H9 (cell line): Measurements from ENCODE around the gene ENPP7. TPM values are rescaled to one million over a fixed set of nuclear protein-coding genes. Genes with fewer than 3 reads are reported as not detected.

Source experiments
- DNase-seq: peaks from one replicate; pipeline ENCODE4 v3.0.0-alpha.2; 2017
- H2AFZ ChIP-seq: one replicate; pipeline ENCODE4 v1.6.1; 2013; ENCODE audit warnings: mild to moderate bottlenecking, low read length, control low read depth, moderate library complexity
- H2AK5ac ChIP-seq: 2 replicates; pipeline ENCODE4 v1.6.1; 2013; ENCODE audit warnings: low read length, control low read depth, mixed read lengths; ENCODE audit not compliant: insufficient read length
- H2BK120ac ChIP-seq: one replicate; pipeline ENCODE4 v1.6.1; 2013; ENCODE audit warnings: low read depth, mild to moderate bottlenecking, low read length, control low read depth, inconsistent platforms; ENCODE audit not compliant: poor library complexity, severe bottlenecking
- H2BK12ac ChIP-seq: 2 replicates; pipeline ENCODE4 v1.6.1; 2013; ENCODE audit warnings: low read length, control low read depth, mixed read lengths, low read depth; ENCODE audit not compliant: insufficient read length
- H2BK15ac ChIP-seq: 2 replicates; pipeline ENCODE4 v1.6.1; 2013; ENCODE audit warnings: low read depth, low read length, control low read depth
- H2BK20ac ChIP-seq: one replicate; pipeline ENCODE4 v1.6.1; 2013; ENCODE audit warnings: low read depth, mild to moderate bottlenecking, low read length, control low read depth, inconsistent platforms; ENCODE audit not compliant: poor library complexity, severe bottlenecking
- H2BK5ac ChIP-seq: 2 replicates; pipeline ENCODE4 v1.6.1; 2013; ENCODE audit warnings: low read length, control low read depth, mixed read lengths; ENCODE audit not compliant: insufficient read length
- H3K14ac ChIP-seq: 2 replicates; pipeline ENCODE4 v1.6.1; 2013; ENCODE audit warnings: low read length, control low read depth; ENCODE audit not compliant: insufficient read depth
- H3K18ac ChIP-seq: 2 replicates; pipeline ENCODE4 v1.6.1; 2013; ENCODE audit warnings: low read depth, mild to moderate bottlenecking, mixed read lengths, low read length, control low read depth; ENCODE audit not compliant: insufficient read length
- H3K23ac ChIP-seq: 2 replicates; pipeline ENCODE4 v1.6.1; 2013; ENCODE audit warnings: low read length, control low read depth, mixed read lengths, low read depth; ENCODE audit not compliant: insufficient read length
- H3K23me2 ChIP-seq: 2 replicates; pipeline ENCODE4 v1.6.1; 2013; ENCODE audit warnings: low read depth, mild to moderate bottlenecking, mixed read lengths, low read length, control low read depth; ENCODE audit not compliant: insufficient read length, poor library complexity, severe bottlenecking
- H3K27ac ChIP-seq: 2 replicates; pipeline ENCODE4 v1.5.1; 2013; ENCODE audit warnings: low read length, control low read depth, mixed read lengths, low read depth; ENCODE audit not compliant: insufficient read length
- H3K27me3 ChIP-seq: 2 replicates; pipeline ENCODE4 v1.6.1; 2013; ENCODE audit warnings: low read length, control low read depth, inconsistent platforms; ENCODE audit not compliant: insufficient read depth
- H3K4ac ChIP-seq: 2 replicates; pipeline ENCODE4 v1.6.1; 2013; ENCODE audit warnings: low read depth, mild to moderate bottlenecking, control low read depth, inconsistent platforms, low read length, moderate library complexity
- H3K4me1 ChIP-seq: 2 replicates; pipeline ENCODE4 v1.6.1; 2013; ENCODE audit warnings: low read length, control low read depth, inconsistent platforms; ENCODE audit not compliant: insufficient read depth
- H3K4me2 ChIP-seq: 2 replicates; pipeline ENCODE4 v1.6.1; 2013; ENCODE audit warnings: low read length, control low read depth, mixed read lengths; ENCODE audit not compliant: insufficient read length, insufficient read depth
- H3K56ac ChIP-seq: 2 replicates; pipeline ENCODE4 v1.6.1; 2013; ENCODE audit warnings: low read depth, mild to moderate bottlenecking, mixed read lengths, low read length, control low read depth; ENCODE audit not compliant: insufficient read length
- H3K79me1 ChIP-seq: 2 replicates; pipeline ENCODE4 v1.6.1; 2013; ENCODE audit warnings: low read depth, mild to moderate bottlenecking, moderate library complexity, low read length, control low read depth, inconsistent platforms; ENCODE audit not compliant: insufficient read depth, poor library complexity, severe bottlenecking
- H3K79me2 ChIP-seq: 2 replicates; pipeline ENCODE4 v1.6.1; 2013; ENCODE audit warnings: low read length, control low read depth, inconsistent platforms; ENCODE audit not compliant: insufficient read depth
- H3K9ac ChIP-seq: 2 replicates; pipeline ENCODE4 v1.6.1; 2013; ENCODE audit warnings: low read length, control low read depth, mixed read lengths; ENCODE audit not compliant: insufficient read length; ENCODE audit errors: extremely low read depth
- H3K9me3 ChIP-seq: one replicate; pipeline ENCODE4 v1.6.1; 2013; ENCODE audit warnings: low read depth, low read length, inconsistent platforms; ENCODE audit not compliant: control insufficient read depth
- H3T11ph ChIP-seq: one replicate; pipeline ENCODE4 v1.6.1; 2013; ENCODE audit warnings: mild to moderate bottlenecking, low read length, control low read depth, inconsistent platforms
- H4K20me1 ChIP-seq: one replicate; pipeline ENCODE4 v1.6.1; 2013; ENCODE audit not compliant: control insufficient read depth, insufficient read length, insufficient read depth
- H4K5ac ChIP-seq: 2 replicates; pipeline ENCODE4 v1.6.1; 2013; ENCODE audit warnings: low read depth, mild to moderate bottlenecking, mixed read lengths, low read length, control low read depth; ENCODE audit not compliant: insufficient read length
- H4K8ac ChIP-seq: replicated peaks from 2 replicates; pipeline ENCODE4 v1.6.1; 2013; ENCODE audit warnings: low read length, control low read depth, mixed read lengths, low read depth; ENCODE audit not compliant: insufficient read length
- H4K91ac ChIP-seq: 2 replicates; pipeline ENCODE4 v1.6.1; 2013; ENCODE audit warnings: low read depth, mild to moderate bottlenecking, moderate library complexity, mixed read lengths, low read length, control low read depth; ENCODE audit not compliant: insufficient read length
- H3K27ac Mint-ChIP-seq, 3 experiments: 2 replicates in 2 of 3; 3 replicates in 1 of 3; pipeline ENCODE4 v1.8.0; 2020 to 2021; ENCODE audit warnings: mixed read lengths in 3 of 3, mild to moderate bottlenecking in 1 of 3, moderate library complexity in 1 of 3
- H3K27me3 Mint-ChIP-seq: 2 replicates; pipeline ENCODE4 v1.8.0; 2021; ENCODE audit warnings: low read depth, mild to moderate bottlenecking, moderate library complexity, mixed read lengths
- H3K36me3 Mint-ChIP-seq, 3 experiments: 2 replicates in 2 of 3; 3 replicates in 1 of 3; pipeline ENCODE4 v1.8.0; 2020 to 2021; ENCODE audit warnings: low read depth in 3 of 3, mixed read lengths in 3 of 3; ENCODE audit not compliant: insufficient read depth in 1 of 3
- H3K4me1 Mint-ChIP-seq, 2 experiments: 2 replicates each; pipeline ENCODE4 v1.8.0; 2020; ENCODE audit warnings: mixed read lengths in 2 of 2
- H3K4me3 Mint-ChIP-seq, 2 experiments: 2 replicates in 1 of 2; 3 replicates in 1 of 2; pipeline ENCODE4 v1.8.0; 2020 to 2021; ENCODE audit warnings: mild to moderate bottlenecking in 2 of 2, mixed read lengths in 2 of 2, moderate library complexity in 1 of 2
- H3K9me3 Mint-ChIP-seq, 2 experiments: 2 replicates in 1 of 2; 3 replicates in 1 of 2; pipeline ENCODE4 v1.8.0; 2020; ENCODE audit warnings: mild to moderate bottlenecking in 2 of 2, mixed read lengths in 2 of 2, moderate library complexity in 1 of 2
- CTCF ChIP-seq: fragments of 200-600 bp; sonication (generic); conservative IDR thresholded peaks from 3 replicates; pipeline ENCODE4 v1.8.0; 2021; ENCODE audit warnings: antibody characterized with exemption, mild to moderate bottlenecking
- WGBS: extraction: QIAGEN DNeasy Blood & Tissue Kit; methylation state at CpG from one replicate; pipeline ENCODE4 v1.1.7; 2013; ENCODE audit warnings: missing lambda C conversion rate, low lambda C conversion rate, mixed read lengths; ENCODE audit not compliant: insufficient read length; ENCODE audit errors: extremely low coverage; 5-methylcytosine and 5-hydroxymethylcytosine counted together
- total RNA-seq: library from RNA; stranded (reverse); gene quantifications from 2 replicates; pipeline ENCODE4 v1.2.1, GENCODE V29; 2021

ENPP7 gene
- total RNA-seq, 1 experiment from 2014 or later, result not detected

GRCh38 chr17:79757140-79757745 lies 26.5 kb downstream of the ENPP7 start:
- Histone ChIP-seq H4K8ac (no peak overlapping the region), H3K18ac (no peak overlapping the region), H2BK20ac (no peak overlapping the region), H3K9ac (no peak overlapping the region), H3K4me2 (no peak overlapping the region), H3K79me1 (no peaks in the 10 kb centered on the region), H2AFZ (no peak overlapping the region), H2AK5ac (no peak overlapping the region), H4K91ac (no peak overlapping the region), H3T11ph (no peak overlapping the region), H2BK12ac (no peak overlapping the region), H3K23ac (no peak overlapping the region), H3K56ac (no peak overlapping the region), H2BK120ac (no peak overlapping the region), H2BK5ac (no peak overlapping the region), H3K4ac (no peak overlapping the region), H3K4me1 (no peaks in the 10 kb centered on the region), H3K27ac (no peak overlapping the region), H4K20me1 (no peaks in the 10 kb centered on the region), H2BK15ac (no peak overlapping the region), H3K23me2 (no peaks in the 10 kb centered on the region), H4K5ac (no peak overlapping the region), H3K27me3 (no peaks in the 10 kb centered on the region), H3K9me3 (no peaks in the 10 kb centered on the region), H3K79me2 (no peaks in the 10 kb centered on the region), H3K14ac (no peak overlapping the region)
- Mint-ChIP-seq H3K9me3 (no peaks in the 10 kb centered on the region), H3K4me3 (no peak overlapping the region), H3K36me3 (no peaks in the 10 kb centered on the region), H3K27ac (no peak overlapping the region), H3K27me3 (peaks cover 22% of the 10 kb centered on the region), H3K4me1 (0 out of 4 replicates have a peak, but pooled peaks cover 0 to 2% of the 10 kb centered on the region in 2 experiments)
- TF ChIP-seq CTCF, result no peak
- DNase-seq, result no peak
- WGBS, result no CpG with 5 or more reads among the region's 15 CpGs
